RWPE1 (cell line): ENCODE data around the gene ARGLU1.

Experiments used
- CTCF ChIA-PET: fragments of 350-600 bp; sonication (Branson Sonifier 250); formaldehyde crosslinking; extraction: SDS; loops from one replicate; lab custom pipeline; 2021; lab: Yijun Ruan, JAX
- POLR2A ChIA-PET: fragments of 400-600 bp; formaldehyde crosslinking; extraction: SDS; loops from one replicate; lab custom pipeline; 2020; ENCODE audit warnings: antibody characterized with exemption; ENCODE audit not compliant: low non-redundant PET; lab: Yijun Ruan, JAX
- DNase-seq: peaks from one replicate; pipeline ENCODE4 v3.0.0; 2012; ENCODE audit warnings: low spot score
- H3K27ac ChIP-seq: fragments of 450-650 bp; 2 replicates; pipeline ENCODE4 v1.5.1; 2017
- CTCF ChIP-seq: fragments of 450-650 bp; conservative IDR thresholded peaks from 2 replicates; pipeline ENCODE4 v1.5.1; 2017; ENCODE audit warnings: low read depth, mild to moderate bottlenecking

Gene ARGLU1

GRCh38 chr13:106555631-106556328 lies 12.2 kb downstream of the ARGLU1 start:
- no peak for TF ChIP-seq CTCF

GRCh38 chr13:106551751-106552150 lies 16.2 kb downstream of the ARGLU1 start:
- H3K27ac ChIP-seq: no peak overlapping the region
- no peak for DNase-seq
- CTCF ChIA-PET: no interaction called here
- POLR2A ChIA-PET: no interaction called here
- TF ChIP-seq CTCF: no peak

More at GRCh38 chr13:106555631-106556328, 12.2 kb downstream of the ARGLU1 start:
- ChIA-PET POLR2A (no interaction called here), CTCF (interaction anchor here (0.9 kb wide), 1 partner anchor 10 kb away, joined by 3 read pairs; no protein-coding TSS in a partner anchor)
- DNase-seq: no peak
- H3K27ac ChIP-seq: no peak overlapping the region

GRCh38 chr13:106551350-106551749 lies 16.6 kb downstream of the ARGLU1 start:
- no peak for TF ChIP-seq CTCF
- ChIA-PET CTCF (no interaction called here), POLR2A (no interaction called here)
- no peak overlapping the region for H3K27ac ChIP-seq
- DNase-seq: no peak

GRCh38 chr13:106550570-106551135 lies 17.3 kb downstream of the ARGLU1 start:
- H3K27ac ChIP-seq: no peak overlapping the region
- POLR2A ChIA-PET: no interaction called here
- TF ChIP-seq CTCF: no peak
- CTCF ChIA-PET: no interaction called here
- no peak for DNase-seq

- H3K27ac ChIP-seq: no peak overlapping the region
- ChIA-PET POLR2A (no interaction called here), CTCF (no interaction called here)
- TF ChIP-seq CTCF: no peak
- no peak for DNase-seq
These were observed 19.8 kb downstream of the ARGLU1 start for GRCh38 chr13:106548064-106548696.

GRCh38 chr13:106541826-106542225 lies 26.1 kb downstream of the ARGLU1 start:
- no peak for DNase-seq
- ChIA-PET CTCF (no interaction called here), POLR2A (no interaction called here)
- no peak for TF ChIP-seq CTCF
- H3K27ac ChIP-seq: no peak overlapping the region
